ENCODE data around the gene APOL5.

Gene APOL5

GRCh38 chr22:35769974-35770373, 52.3 kb downstream of the APOL5 start:
- no peak overlapping the region for H3K27ac ChIP-seq (ENCODE audit: low read depth, low read length, poor library complexity, severe bottlenecking)
- no peak overlapping the region for H3K4me2 ChIP-seq (ENCODE audit: low read length)
- H3K4me3 ChIP-seq (ENCODE audit: low read depth, low read length, poor library complexity, severe bottlenecking) = no peak overlapping the region
- H3K9me3 ChIP-seq (ENCODE audit: low read length) = no peaks in the 10 kb centered on the region
- peaks cover 23% of the 10 kb centered on the region for H3K36me3 ChIP-seq (ENCODE audit: insufficient read depth, low read length)
- H3F3A ChIP-seq (ENCODE audit: insufficient read depth, low read length) = no peaks in the 10 kb centered on the region
- peaks cover 31% of the 10 kb centered on the region for H3K4me1 ChIP-seq (ENCODE audit: insufficient read depth, low read length, severe bottlenecking)
- H3K9ac ChIP-seq (ENCODE audit: low read length) = no peak overlapping the region
- TF ChIP-seq CTCF (IDR thresholded peaks at IDR 0.05; ENCODE audit: low read length) (no peak), EZH2 (IDR thresholded peaks at IDR 0.05; ENCODE audit: borderline replicate concordance, low read length) (no peak)
- no peaks in the 10 kb centered on the region for H3K79me2 ChIP-seq (ENCODE audit: insufficient read depth, low read length)
- H3K27me3 ChIP-seq (ENCODE audit: insufficient read depth, low read length) = no peaks in the 10 kb centered on the region
- H3K9me2 ChIP-seq (ENCODE audit: low read depth, low read length) = no peaks in the 10 kb centered on the region
- no peak overlapping the region for H2AFZ ChIP-seq (ENCODE audit: low read length)
- H4K20me1 ChIP-seq (ENCODE audit: insufficient read depth, low read length) = no peaks in the 10 kb centered on the region

GRCh38 chr22:35775339-35775738, 57.7 kb downstream of the APOL5 start:
- TF ChIP-seq CTCF (IDR thresholded peaks at IDR 0.05; ENCODE audit: low read length) (no peak), EZH2 (IDR thresholded peaks at IDR 0.05; ENCODE audit: borderline replicate concordance, low read length) (no peak)
- Histone ChIP-seq H3K9me3 (ENCODE audit: low read length) (no peaks in the 10 kb centered on the region), H3K79me2 (ENCODE audit: insufficient read depth, low read length) (no peaks in the 10 kb centered on the region), H4K20me1 (ENCODE audit: insufficient read depth, low read length) (no peaks in the 10 kb centered on the region), H3K27ac (ENCODE audit: low read depth, low read length, poor library complexity, severe bottlenecking) (no peak overlapping the region), H3K9ac (ENCODE audit: low read length) (no peak overlapping the region; the same call in 1 of the 2 replicates), H3K9me2 (ENCODE audit: low read depth, low read length) (no peaks in the 10 kb centered on the region), H3K36me3 (ENCODE audit: insufficient read depth, low read length) (peaks cover 38% of the 10 kb centered on the region), H3K27me3 (ENCODE audit: insufficient read depth, low read length) (no peaks in the 10 kb centered on the region), H2AFZ (ENCODE audit: low read length) (no peak overlapping the region), H3K4me2 (ENCODE audit: low read length) (no peak overlapping the region), H3K4me3 (ENCODE audit: low read depth, low read length, poor library complexity, severe bottlenecking) (no peak overlapping the region), H3K4me1 (ENCODE audit: insufficient read depth, low read length, severe bottlenecking) (peaks cover 50% of the 10 kb centered on the region), H3F3A (ENCODE audit: insufficient read depth, low read length) (no peaks in the 10 kb centered on the region)

GRCh38 chr22:35777335-35777975, 59.8 kb downstream of the APOL5 start:
- Histone ChIP-seq H3K4me1 (ENCODE audit: insufficient read depth, low read length, severe bottlenecking) (peaks cover 68% of the 10 kb centered on the region), H4K20me1 (ENCODE audit: insufficient read depth, low read length) (no peaks in the 10 kb centered on the region), H3K4me3 (ENCODE audit: low read depth, low read length, poor library complexity, severe bottlenecking) (no peak overlapping the region), H3K9ac (ENCODE audit: low read length) (no peak overlapping the region; the same call in 1 of the 2 replicates), H3K27me3 (ENCODE audit: insufficient read depth, low read length) (no peaks in the 10 kb centered on the region), H3K4me2 (ENCODE audit: low read length) (peak overlapping the region; percentile 16; the same call in 1 of the 2 replicates), H3K36me3 (ENCODE audit: insufficient read depth, low read length) (peaks cover 47% of the 10 kb centered on the region), H3K27ac (ENCODE audit: low read depth, low read length, poor library complexity, severe bottlenecking) (peak overlapping the region; percentile 20), H3F3A (ENCODE audit: insufficient read depth, low read length) (no peaks in the 10 kb centered on the region), H3K9me3 (ENCODE audit: low read length) (no peaks in the 10 kb centered on the region), H2AFZ (ENCODE audit: low read length) (no peak overlapping the region), H3K9me2 (ENCODE audit: low read depth, low read length) (no peaks in the 10 kb centered on the region), H3K79me2 (ENCODE audit: insufficient read depth, low read length) (no peaks in the 10 kb centered on the region)
- TF ChIP-seq CTCF (IDR thresholded peaks at IDR 0.05; ENCODE audit: low read length) = no peak
- no peak for TF ChIP-seq EZH2 (IDR thresholded peaks at IDR 0.05; ENCODE audit: borderline replicate concordance, low read length)
